ENCODE measurements around the gene KCNK2.
"Not testable (repeated sequence)": the region's sequence is repeated elsewhere in the genome, so short reads cannot be mapped to it uniquely, and the experiment has no call there.

KCNK2 gene

GRCh38 chr1:215151841-215152549 lies 69.5 kb downstream of the KCNK2 start:
- no peak for DNase-seq

GRCh38 chr1:215156232-215156631 lies 73.7 kb downstream of the KCNK2 start:
- DNase-seq: no peak

GRCh38 chr1:215160351-215160750 lies 77.8 kb downstream of the KCNK2 start:
- no peak for DNase-seq

GRCh38 chr1:215163144-215163543 lies 80.6 kb downstream of the KCNK2 start:
- DNase-seq: not testable (repeated sequence)

- DNase-seq: no peak
Observed at GRCh38 chr1:215166886-215167285, 84.3 kb downstream of the KCNK2 start.

GRCh38 chr1:215181518-215181917 lies 99.0 kb downstream of the KCNK2 start:
- no peak for DNase-seq

GRCh38 chr1:215185067-215185620 lies 102.6 kb downstream of the KCNK2 start:
- DNase-seq: no peak

GRCh38 chr1:215188302-215188950 lies 105.9 kb downstream of the KCNK2 start:
- no peak for DNase-seq

GRCh38 chr1:215192306-215192705 lies 109.8 kb downstream of the KCNK2 start:
- DNase-seq: no peak

- no peak for DNase-seq
Observed at GRCh38 chr1:215198021-215198420, 115.5 kb downstream of the KCNK2 start.

GRCh38 chr1:215200121-215200520 lies 117.6 kb downstream of the KCNK2 start:
- DNase-seq: no peak

- no peak for DNase-seq
Observed at GRCh38 chr1:215201283-215201682, 118.7 kb downstream of the KCNK2 start.

- DNase-seq: no peak
Observed at GRCh38 chr1:215202868-215203267, 120.3 kb downstream of the KCNK2 start.

GRCh38 chr1:215210167-215210566 lies 127.6 kb downstream of the KCNK2 start:
- no peak for DNase-seq

- DNase-seq: peak in 1 of 51 donors; percentile 19
Observed at GRCh38 chr1:215215846-215216245, 133.3 kb downstream of the KCNK2 start.

GRCh38 chr1:215219372-215219771 lies 136.8 kb downstream of the KCNK2 start:
- no peak for DNase-seq

- no peak for DNase-seq
Observed at GRCh38 chr1:215220346-215220745, 137.8 kb downstream of the KCNK2 start.

- DNase-seq: no peak
Observed at GRCh38 chr1:215226757-215227156, 144.2 kb downstream of the KCNK2 start.

- DNase-seq: no peak
Observed at GRCh38 chr1:215228193-215228592, 145.7 kb downstream of the KCNK2 start.

- DNase-seq: no peak
Observed at GRCh38 chr1:215241451-215241850, 158.9 kb downstream of the KCNK2 start.

- no peak for DNase-seq
Observed at GRCh38 chr1:215243345-215244054, 161.0 kb downstream of the KCNK2 start.

GRCh38 chr1:215250913-215251312 lies 168.4 kb downstream of the KCNK2 start:
- DNase-seq: no peak

Data from hypothalamus (tissue), 51 donors.